GM19452 (cell line): ENCODE data around the gene LRCOL1.

Experiments used
- ATAC-seq: cut with Tn5 transposase; IDR thresholded peaks from one replicate; pipeline ENCODE4 v1.9.1; 2021; ENCODE audit not compliant: unreplicated experiment

The LRCOL1 gene

GRCh38 chr12:132610051-132610759 is at the start of gene LRCOL1:
Gene LRCOL1 (minus strand): TSS chr12:132610582. CDS start chr12:132606251, 4,331 bp downstream.
- no peak for ATAC-seq

DNA sequence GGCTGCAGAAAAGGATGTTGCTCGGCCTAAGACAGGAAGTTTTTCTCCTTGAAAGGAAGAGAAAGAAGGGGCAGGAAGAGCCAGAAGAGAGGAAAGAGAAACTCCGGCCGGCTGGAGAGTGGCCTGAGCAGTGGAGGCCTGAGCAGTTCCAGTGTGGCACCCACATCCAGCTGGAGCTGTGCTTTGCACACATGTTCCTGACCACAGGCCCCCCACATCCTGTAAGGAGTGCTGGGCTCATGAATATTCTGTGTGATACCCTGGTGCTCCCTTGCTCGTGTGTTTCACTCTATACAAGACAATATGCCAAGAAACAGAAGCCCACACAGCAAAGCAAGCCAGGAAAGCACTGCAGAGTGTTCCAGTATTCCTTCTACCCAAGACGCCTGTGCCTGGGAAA is 49.7 kb upstream of the LRCOL1 start:
- ATAC-seq = no peak

- no peak for ATAC-seq
These were observed 48.8 kb upstream of the LRCOL1 start for GRCh38 chr12:132659146-132659545.

DNA sequence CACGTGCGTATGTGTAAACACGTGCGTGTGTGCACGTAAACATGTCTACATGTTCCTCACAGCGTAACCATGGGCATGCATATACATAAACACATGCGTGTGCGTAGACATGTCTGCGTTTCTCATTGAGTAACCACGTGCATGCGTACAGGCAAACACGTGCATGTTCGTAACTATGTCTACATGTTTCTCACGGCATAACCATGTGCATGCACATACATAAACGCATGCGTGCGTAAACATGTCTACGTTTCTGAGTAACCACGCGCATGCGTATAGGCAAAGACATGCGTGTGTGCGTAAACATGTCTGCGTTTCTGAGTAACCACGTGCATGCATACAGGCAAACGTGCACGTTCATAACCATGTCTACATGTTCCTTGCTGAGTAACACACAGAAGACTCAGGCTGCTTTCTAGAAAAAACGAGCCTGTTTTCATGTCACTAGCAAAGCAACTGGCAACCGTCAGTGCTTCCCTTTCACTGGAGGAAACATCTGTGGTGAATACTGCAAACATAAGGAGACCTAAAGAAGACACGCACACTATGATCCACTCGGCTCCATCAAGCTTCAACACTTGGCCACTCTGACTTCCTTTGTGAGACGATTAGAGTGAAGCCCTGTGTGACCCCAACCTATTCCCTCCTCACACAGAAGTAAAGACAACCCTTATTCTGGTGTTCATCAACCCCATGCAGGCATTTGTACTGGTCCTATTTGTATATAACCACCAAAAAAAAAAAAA is 47.9 kb upstream of the LRCOL1 start:
- ATAC-seq = no peak

- no peak for ATAC-seq
These were observed 46.8 kb upstream of the LRCOL1 start for GRCh38 chr12:132657004-132657727.

GRCh38 chr12:132653567-132654290 is 43.3 kb upstream of the LRCOL1 start:
- no peak for ATAC-seq

GRCh38 chr12:132651444-132652100 is 41.2 kb upstream of the LRCOL1 start:
- no peak for ATAC-seq

DNA sequence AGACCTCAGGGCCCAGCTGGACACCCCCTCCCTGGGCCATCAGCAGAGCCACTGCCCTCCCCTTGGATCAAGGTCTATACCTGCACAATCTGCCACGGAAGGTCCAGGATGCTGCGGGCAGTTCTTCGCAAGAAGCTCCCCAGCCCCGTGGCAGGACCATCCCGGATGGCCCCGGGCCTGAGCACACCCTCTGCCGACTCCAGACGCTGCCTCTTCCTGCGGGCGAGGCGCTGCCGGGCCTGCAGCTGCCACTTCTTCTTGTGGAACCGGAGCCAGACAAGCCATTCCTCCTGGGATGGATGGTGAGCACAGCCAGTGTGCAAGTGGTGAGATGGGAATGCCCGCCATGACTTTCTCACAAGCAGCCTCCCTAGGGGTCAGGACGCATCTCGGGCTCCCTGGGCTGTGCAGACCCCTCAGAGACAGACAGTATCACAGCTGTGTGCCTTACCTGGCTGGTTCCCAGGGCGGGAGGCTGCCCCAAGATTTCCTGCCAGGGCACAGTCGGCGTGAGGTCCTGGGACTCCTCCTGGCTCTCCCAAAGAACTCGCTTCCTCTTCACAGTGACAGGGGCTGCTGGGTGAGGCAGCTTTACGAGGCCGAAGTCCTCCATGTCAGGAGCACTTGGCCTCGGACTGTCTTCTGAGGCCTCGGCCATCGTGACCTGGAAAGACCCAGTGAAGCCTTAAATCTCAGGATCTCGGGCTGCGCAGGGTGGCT is 39.0 kb upstream of the LRCOL1 start:
- no peak for ATAC-seq

GRCh38 chr12:132648616-132649225 is 38.3 kb upstream of the LRCOL1 start:
- no peak for ATAC-seq

DNA sequence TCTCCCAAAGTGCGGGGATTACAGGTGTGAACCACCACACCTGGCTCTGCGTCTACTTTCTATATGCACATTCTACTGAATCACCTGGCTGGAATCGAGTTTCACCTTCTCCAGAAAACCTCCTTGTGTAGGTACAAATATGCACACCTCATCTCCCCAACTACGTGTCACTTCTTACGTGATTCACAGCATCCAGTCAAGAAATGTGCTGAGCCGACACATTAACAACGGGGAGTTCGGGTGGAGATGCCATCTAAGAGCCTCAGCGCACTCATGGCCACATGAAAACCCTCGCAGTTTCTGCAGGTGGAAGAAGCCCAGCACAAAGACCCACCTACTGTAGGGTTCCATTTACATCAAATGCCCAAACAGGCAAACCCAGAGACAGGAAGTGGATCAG is 37.5 kb upstream of the LRCOL1 start:
- ATAC-seq = no peak

GRCh38 chr12:132646850-132647249 is 36.5 kb upstream of the LRCOL1 start:
- no peak for ATAC-seq

GRCh38 chr12:132642846-132643835 is 32.8 kb upstream of the LRCOL1 start:
- ATAC-seq = no peak

DNA sequence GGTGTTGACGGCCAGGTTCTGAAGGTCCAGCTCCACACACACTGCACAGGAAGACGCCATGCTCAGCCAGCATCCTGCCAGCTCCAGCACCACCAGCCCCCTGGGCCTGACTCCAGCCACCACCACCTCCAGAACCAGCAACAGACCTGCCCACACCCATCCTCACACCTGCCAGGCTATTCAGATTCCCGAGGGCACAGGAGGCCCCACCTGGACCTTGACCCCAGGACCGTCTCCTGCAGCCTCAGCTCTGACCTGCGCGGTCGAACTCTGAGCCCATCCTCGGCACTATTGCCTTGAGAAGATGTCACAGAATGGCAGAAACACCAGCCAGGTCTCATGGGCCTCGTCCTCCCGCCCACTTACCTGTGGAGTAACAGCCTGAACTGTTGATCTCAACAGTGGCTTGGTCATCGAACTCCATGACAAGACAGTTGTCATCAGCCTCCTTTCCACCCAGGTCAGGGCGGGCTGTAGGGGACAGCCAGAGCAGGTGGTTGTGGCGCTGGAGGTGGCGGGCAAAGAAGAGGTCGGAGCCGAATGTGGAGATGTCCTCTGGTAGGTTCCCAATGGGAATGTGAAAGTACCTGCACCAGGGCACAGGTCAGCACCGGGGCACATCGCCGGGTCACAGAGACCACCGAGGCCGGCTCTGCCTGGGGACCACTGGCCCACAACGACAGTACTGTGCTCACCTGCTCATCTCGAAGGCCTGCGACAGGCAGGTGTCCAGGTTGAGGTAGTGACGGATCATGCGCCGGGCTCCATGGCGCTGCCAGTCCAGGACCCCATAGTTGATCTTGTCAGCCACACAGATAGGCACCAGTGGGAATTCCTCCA is 31.6 kb upstream of the LRCOL1 start:
- no peak for ATAC-seq

DNA sequence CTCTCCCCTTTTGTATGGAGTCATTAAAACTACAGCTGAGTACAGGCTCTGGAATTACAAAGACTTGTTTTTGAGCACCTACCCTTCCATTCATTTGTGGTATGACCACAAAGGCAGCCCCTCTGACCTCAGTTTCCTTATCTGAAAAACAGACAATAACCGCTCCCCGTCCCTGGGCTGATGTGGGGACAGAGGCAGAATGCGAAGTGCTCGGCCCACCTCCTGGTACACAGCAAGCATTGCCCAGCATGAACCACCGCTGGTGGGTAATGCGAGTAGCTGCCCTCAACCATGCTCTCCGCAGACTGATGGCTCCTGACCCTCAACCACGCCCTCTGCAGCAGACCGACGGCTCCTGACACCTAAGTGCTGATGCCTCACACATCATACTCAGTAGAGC is 30.6 kb upstream of the LRCOL1 start:
- no peak for ATAC-seq

GRCh38 chr12:132639956-132640520 is 29.7 kb upstream of the LRCOL1 start:
- ATAC-seq = no peak

GRCh38 chr12:132638541-132639408 is 28.4 kb upstream of the LRCOL1 start:
- ATAC-seq = no peak
